Endothelial cell of umbilical vein (primary cell): ENCODE data around the gene CDH23. TPM values are rescaled to one million over a fixed set of nuclear protein-coding genes. Genes with fewer than 3 reads are reported as not detected.

Source experiments
- BruUV-seq: library from RNA; stranded (reverse); fragments of 400-500 nt; replicated peaks from 2 replicates; lab custom pipeline; 2021; lab: Mats Ljungman, UMichigan
- CTCF ChIA-PET: fragments of 300-600, 350-600 bp; sonication (Branson Sonifier 250); formaldehyde crosslinking; loops from one replicate; lab custom pipeline; 2021; ENCODE audit warnings: antibody characterized with exemption, inconsistent platforms; lab: Charles Lee
- POLR2A ChIA-PET: fragments of 300-600, 350-600 bp; sonication (Branson Sonifier 250); formaldehyde crosslinking; loops from one replicate; lab custom pipeline; 2021; ENCODE audit warnings: antibody characterized with exemption, inconsistent platforms; lab: Charles Lee
- DNase-seq: peaks from one replicate; pipeline ENCODE4 v3.0.0-alpha.2; 2011; ENCODE audit warnings: low read depth, low spot score
- FAIRE-seq: peaks from 2 replicates; lab custom pipeline; 2011; peaks lifted over from hg19 to GRCh38; lab: Jason Lieb, UNC
- H2AFZ ChIP-seq: 2 replicates; pipeline ENCODE4 v1.6.0; 2012; ENCODE audit warnings: low read depth, low read length, control low read depth, inconsistent platforms
- H3K27ac ChIP-seq: 2 replicates; pipeline ENCODE4 v1.5.1; 2011; ENCODE audit warnings: low read depth, mild to moderate bottlenecking, control low read depth, low read length, moderate library complexity; ENCODE audit not compliant: insufficient read depth
- H3K27me3 ChIP-seq, 2 experiments: 2 replicates each; pipeline versions ENCODE4 v1.6.0 to v1.6.1; 2011; ENCODE audit warnings: low read length in 2 of 2, mixed read lengths in 1 of 2; ENCODE audit not compliant: control insufficient read depth in 2 of 2, insufficient read depth in 2 of 2
- H3K36me3 ChIP-seq, 2 experiments: 2 replicates in 1 of 2; 3 replicates in 1 of 2; pipeline ENCODE4 v1.5.1; 2011; ENCODE audit warnings: low read length in 2 of 2, mild to moderate bottlenecking in 1 of 2, moderate library complexity in 1 of 2; ENCODE audit not compliant: control insufficient read depth in 2 of 2, insufficient read depth in 2 of 2; ENCODE audit errors: extremely low read depth in 1 of 2
- H3K4me1 ChIP-seq: 3 replicates; pipeline ENCODE4 v1.5.1; 2011; ENCODE audit warnings: mild to moderate bottlenecking, low read length; ENCODE audit not compliant: control insufficient read depth, insufficient read depth; ENCODE audit errors: extremely low read depth
- H3K4me2 ChIP-seq: 2 replicates; pipeline ENCODE4 v1.6.1; 2011; ENCODE audit warnings: low read length, control low read depth, mixed read lengths; ENCODE audit not compliant: insufficient read depth
- H3K4me3 ChIP-seq, 3 experiments: fragments of 200-600 bp in 1 of 3; sonication (generic), shearing (Covaris generic) in 1 of 3; replicated peaks in 1 of 3; 2 replicates each; pipeline ENCODE4 v1.5.1; 2011 to 2016; ENCODE audit warnings: control low read depth in 3 of 3, low read length in 3 of 3, mild to moderate bottlenecking in 2 of 3, inconsistent platforms in 1 of 3, low read depth in 1 of 3, moderate library complexity in 1 of 3; ENCODE audit not compliant: insufficient read depth in 1 of 3
- H3K79me2 ChIP-seq: 2 replicates; pipeline ENCODE4 v1.6.0; 2012; ENCODE audit warnings: low read length, inconsistent platforms; ENCODE audit not compliant: control insufficient read depth, insufficient read depth
- H3K9ac ChIP-seq: replicated peaks from 2 replicates; pipeline ENCODE3; 2011; ENCODE audit warnings: low read length, control low read depth; ENCODE audit not compliant: insufficient read depth; ENCODE audit errors: extremely low read depth
- H3K9me1 ChIP-seq: replicated peaks from 3 replicates; pipeline ENCODE4 v1.6.0; 2011; ENCODE audit warnings: mild to moderate bottlenecking, low read length; ENCODE audit not compliant: control insufficient read depth, insufficient read depth; ENCODE audit errors: extremely low read depth
- H3K9me3 ChIP-seq: replicated peaks from 2 replicates; pipeline ENCODE4 v1.5.1; 2012; ENCODE audit warnings: low read length, inconsistent platforms; ENCODE audit not compliant: control insufficient read depth, insufficient read depth
- H4K20me1 ChIP-seq: replicated peaks from 2 replicates; pipeline ENCODE3; 2011; ENCODE audit warnings: mild to moderate bottlenecking, low read length; ENCODE audit not compliant: control insufficient read depth, insufficient read depth; ENCODE audit errors: extremely low read depth
- EZH2 ChIP-seq: IDR thresholded peaks from 2 replicates; pipeline ENCODE4 v1.6.1; 2012; ENCODE audit warnings: borderline replicate concordance, low read depth, mild to moderate bottlenecking, moderate library complexity, low read length, inconsistent platforms; ENCODE audit not compliant: severe bottlenecking
- FOS ChIP-seq: IDR thresholded peaks from 2 replicates; pipeline ENCODE4 v1.6.1; 2011; ENCODE audit warnings: mild to moderate bottlenecking, low read length, moderate library complexity, borderline replicate concordance; ENCODE audit not compliant: insufficient read depth
- GATA2 ChIP-seq: IDR thresholded peaks from 2 replicates; pipeline ENCODE4 v1.7.0; 2011; ENCODE audit warnings: low read depth, mild to moderate bottlenecking, moderate library complexity, mixed read lengths, low read length; ENCODE audit not compliant: insufficient read length, insufficient read depth
- JUN ChIP-seq: IDR thresholded peaks from 2 replicates; pipeline ENCODE4 v1.6.1; 2011; ENCODE audit warnings: borderline replicate concordance, low read depth; ENCODE audit not compliant: insufficient read length, insufficient read depth
- MYC ChIP-seq: IDR thresholded peaks from one replicate; pipeline ENCODE4 v1.6.1; 2011; ENCODE audit warnings: mild to moderate bottlenecking, low read depth, low read length
- POLR2A ChIP-seq: IDR thresholded peaks from 2 replicates; pipeline ENCODE4 v1.6.1; 2012; ENCODE audit warnings: low read depth, mild to moderate bottlenecking, control low read depth, low read length
- POLR2AphosphoS5 ChIP-seq: IDR thresholded peaks from 2 replicates; pipeline ENCODE4 v1.6.1; 2012; ENCODE audit warnings: low read depth, mild to moderate bottlenecking, control low read depth, low read length, moderate library complexity; ENCODE audit not compliant: insufficient read depth
- dilution Hi-C: fragments of 300-500 bp; cut with MboI; formaldehyde crosslinking; loops from one replicate; pipeline ENCODE4 v1.15.0; 2019; ENCODE audit warnings: low sequenced_read_pairs; ENCODE audit not compliant: extremely low pct_ligation_motif_present
- intact Hi-C: fragments of 100-400 bp; cut with micrococcal nuclease; formaldehyde crosslinking; loops from one replicate; pipeline ENCODE4 v1.10.0; 2022
- polyA plus RNA-seq, 4 experiments: library from polyadenylated mRNA; depleted of rRNA in 3 of 4; stranded (reverse) in 3 of 4; unstranded in 1 of 4; fragments of >200 nt; gene quantifications; 2 replicates each; pipeline versions ENCODE4 v1.2.1 to v1.2.3, GENCODE V29; 2011 to 2012; ENCODE audit warnings: missing spikeins in 1 of 4
- total RNA-seq: library from RNA; stranded (reverse); gene quantifications from 2 replicates; pipeline ENCODE4 v1.2.3, GENCODE V29; 2021
- TF ChIP-seq, protein P1 (sequence below), 2 donors: IDR thresholded peaks; 1 replicate in 1 of 2; 2 replicates in 1 of 2; pipeline ENCODE4 v1.5.1; 2011; ENCODE audit warnings: low read length in 2 of 2, mild to moderate bottlenecking in 2 of 2, moderate library complexity in 2 of 2, control low read depth in 1 of 2, inconsistent platforms in 1 of 2, low read depth in 1 of 2; ENCODE audit not compliant: insufficient read depth in 1 of 2; ENCODE audit errors: extremely low read depth in 1 of 2
- TF ChIP-seq, protein P2 (sequence below): IDR thresholded peaks from 2 replicates; pipeline ENCODE4 v1.6.1; 2011; ENCODE audit not compliant: insufficient read depth, insufficient read length

Gene CDH23
- total and polyA plus RNA-seq, 2 donors (not counting 3 experiments of a cell fraction or from before 2014, with no cell fraction given): not detected

DNA sequence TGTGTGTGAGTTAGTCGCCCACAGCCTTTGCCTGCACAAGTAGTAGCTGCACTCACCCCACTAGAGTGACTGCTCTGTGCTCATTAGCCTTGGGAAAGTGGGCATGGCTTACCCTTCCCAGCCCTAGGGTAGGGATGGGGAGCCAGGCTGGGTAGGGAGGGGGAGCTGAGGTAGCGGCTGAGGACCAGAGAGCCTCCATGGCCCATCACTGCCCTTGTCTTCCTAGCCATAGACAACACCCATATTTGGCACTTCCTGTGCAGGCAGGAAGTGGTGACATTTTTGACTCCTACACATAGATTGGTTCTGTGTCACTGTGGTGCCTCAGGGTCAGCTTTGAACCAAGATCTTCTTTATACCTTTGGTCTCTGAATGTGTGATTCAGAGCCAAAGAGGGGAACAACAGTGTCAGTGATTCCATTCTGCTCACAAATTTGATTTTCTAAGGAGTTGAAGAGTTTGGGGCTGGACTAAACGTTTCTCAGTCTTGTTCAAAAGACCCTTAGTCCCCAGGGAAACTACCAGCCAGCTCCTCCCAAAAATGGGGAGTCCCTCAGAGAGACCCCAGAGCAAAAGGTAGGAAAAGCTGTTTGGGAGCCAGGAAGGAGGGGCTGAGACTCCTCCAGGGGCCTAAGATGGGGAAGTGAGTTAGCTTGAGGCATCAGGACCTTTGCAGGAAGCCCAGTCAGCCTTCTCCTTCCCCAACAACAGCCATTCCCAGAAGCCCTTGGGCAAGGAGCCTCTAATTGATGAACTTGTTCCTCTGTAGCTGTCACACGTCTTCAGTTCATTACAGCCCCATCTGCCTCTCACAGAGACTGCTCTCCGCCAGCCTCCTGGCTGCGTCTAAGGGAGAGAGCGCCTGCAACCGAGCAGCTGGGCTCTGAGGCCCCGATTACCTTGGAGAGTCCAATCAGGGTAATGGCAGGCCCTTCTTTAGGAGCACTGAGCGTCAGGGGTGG lies 135.0 kb downstream of the CDH23 start:
- H3K4me1 ChIP-seq: no peaks in the 10 kb centered on the region
- H3K9me1 ChIP-seq: no peaks in the 10 kb centered on the region
- H3K27ac ChIP-seq: no peak overlapping the region
- POLR2A ChIA-PET: no interaction called here
- H3K79me2 ChIP-seq: no peaks in the 10 kb centered on the region
- TF ChIP-seq MYC: no peak
- no peaks in the 10 kb centered on the region for H4K20me1 ChIP-seq
- no peaks in the 10 kb centered on the region for H3K36me3 ChIP-seq
- no peak overlapping the region for H2AFZ ChIP-seq
- FAIRE-seq: no peak
- intact Hi-C loops: no loop called here
- peaks cover 0 to 2% of the 10 kb centered on the region in 2 experiments for H3K27me3 ChIP-seq
- no peak for DNase-seq
- no peak overlapping the region for H3K9ac ChIP-seq
- dilution Hi-C loops: no loop called here
- no peaks in the 10 kb centered on the region for H3K9me3 ChIP-seq
- CTCF ChIA-PET: interaction anchor here (0.7 kb wide), 1 partner anchor 188 kb away, joined by 3 read pairs; no protein-coding TSS in a partner anchor
- BruUV-seq: no TSS peak
- no peak overlapping the region for H3K4me3 ChIP-seq
- no peak overlapping the region for H3K4me2 ChIP-seq

DNA sequence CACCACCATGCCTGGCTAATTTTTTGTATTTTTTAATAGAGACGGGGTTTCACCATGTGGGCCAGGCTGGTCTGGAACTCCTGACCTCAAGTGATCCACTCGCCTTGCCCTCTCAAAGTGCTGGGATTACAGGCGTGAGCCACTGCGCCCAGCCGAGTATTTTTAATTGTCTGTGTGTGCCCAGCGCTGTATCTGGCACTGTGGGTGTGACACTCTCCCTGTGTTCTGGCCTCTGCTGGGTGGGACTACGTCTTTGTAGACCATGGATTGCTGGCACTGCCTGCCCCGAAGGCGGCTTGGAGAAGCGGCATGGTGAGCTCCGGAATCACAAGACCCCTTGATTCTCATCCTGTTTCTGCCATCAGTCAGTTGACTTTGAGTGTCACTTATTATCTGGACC lies 136.2 kb downstream of the CDH23 start:
- dilution Hi-C loops (no loop called here), intact Hi-C loops (no loop called here)
- ChIA-PET POLR2A (no interaction called here), CTCF (no interaction called here)
- H3K4me1 ChIP-seq: no peaks in the 10 kb centered on the region
- no peaks in the 10 kb centered on the region for H3K79me2 ChIP-seq
- no peak overlapping the region for H3K9ac ChIP-seq
- peaks cover 0 to 3% of the 10 kb centered on the region in 2 experiments for H3K27me3 ChIP-seq
- no peaks in the 10 kb centered on the region for H4K20me1 ChIP-seq
- TF ChIP-seq MYC (no peak), POLR2A (no peak), FOS (no peak), JUN (no peak), GATA2 (no peak), EZH2 (no peak), POLR2AphosphoS5 (no peak)
- TF ChIP-seq, protein P1, sequence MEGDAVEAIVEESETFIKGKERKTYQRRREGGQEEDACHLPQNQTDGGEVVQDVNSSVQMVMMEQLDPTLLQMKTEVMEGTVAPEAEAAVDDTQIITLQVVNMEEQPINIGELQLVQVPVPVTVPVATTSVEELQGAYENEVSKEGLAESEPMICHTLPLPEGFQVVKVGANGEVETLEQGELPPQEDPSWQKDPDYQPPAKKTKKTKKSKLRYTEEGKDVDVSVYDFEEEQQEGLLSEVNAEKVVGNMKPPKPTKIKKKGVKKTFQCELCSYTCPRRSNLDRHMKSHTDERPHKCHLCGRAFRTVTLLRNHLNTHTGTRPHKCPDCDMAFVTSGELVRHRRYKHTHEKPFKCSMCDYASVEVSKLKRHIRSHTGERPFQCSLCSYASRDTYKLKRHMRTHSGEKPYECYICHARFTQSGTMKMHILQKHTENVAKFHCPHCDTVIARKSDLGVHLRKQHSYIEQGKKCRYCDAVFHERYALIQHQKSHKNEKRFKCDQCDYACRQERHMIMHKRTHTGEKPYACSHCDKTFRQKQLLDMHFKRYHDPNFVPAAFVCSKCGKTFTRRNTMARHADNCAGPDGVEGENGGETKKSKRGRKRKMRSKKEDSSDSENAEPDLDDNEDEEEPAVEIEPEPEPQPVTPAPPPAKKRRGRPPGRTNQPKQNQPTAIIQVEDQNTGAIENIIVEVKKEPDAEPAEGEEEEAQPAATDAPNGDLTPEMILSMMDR (IDR thresholded peaks at IDR 0.05; ENCODE audit: extremely low read depth in 1 of 2, insufficient read depth in 1 of 2, low read depth in 1 of 2, low read length in 2 of 2): no peak
- TF ChIP-seq, protein P2, sequence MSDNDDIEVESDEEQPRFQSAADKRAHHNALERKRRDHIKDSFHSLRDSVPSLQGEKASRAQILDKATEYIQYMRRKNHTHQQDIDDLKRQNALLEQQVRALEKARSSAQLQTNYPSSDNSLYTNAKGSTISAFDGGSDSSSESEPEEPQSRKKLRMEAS: no peak
- DNase-seq (no peak), FAIRE-seq (no peak)
- H3K9me3 ChIP-seq: no peaks in the 10 kb centered on the region
- H3K4me2 ChIP-seq: no peak overlapping the region
- no TSS peak for BruUV-seq
- H3K36me3 ChIP-seq: no peaks in the 10 kb centered on the region
- no peak overlapping the region for H3K27ac ChIP-seq
- no peaks in the 10 kb centered on the region for H3K9me1 ChIP-seq
- H3K4me3 ChIP-seq: no peak overlapping the region
- no peak overlapping the region for H2AFZ ChIP-seq
